Astrocyte (in vitro differentiated cells and primary cell): Measurements from ENCODE around the gene CWH43.
"Not testable (repeated sequence)": the region's sequence is repeated elsewhere in the genome, so short reads cannot be mapped to it uniquely, and the experiment has no call there.

Source experiments
- CTCF ChIP-seq: IDR thresholded peaks from 2 replicates; pipeline ENCODE4 v1.5.1; 2011; ENCODE audit warnings: low read depth, mild to moderate bottlenecking, inconsistent platforms, low read length, moderate library complexity; ENCODE audit not compliant: insufficient read depth
- EZH2 ChIP-seq: IDR thresholded peaks from 2 replicates; pipeline ENCODE4 v1.6.1; 2012; ENCODE audit warnings: mild to moderate bottlenecking, low read length, inconsistent platforms; ENCODE audit not compliant: insufficient read depth

DNA sequence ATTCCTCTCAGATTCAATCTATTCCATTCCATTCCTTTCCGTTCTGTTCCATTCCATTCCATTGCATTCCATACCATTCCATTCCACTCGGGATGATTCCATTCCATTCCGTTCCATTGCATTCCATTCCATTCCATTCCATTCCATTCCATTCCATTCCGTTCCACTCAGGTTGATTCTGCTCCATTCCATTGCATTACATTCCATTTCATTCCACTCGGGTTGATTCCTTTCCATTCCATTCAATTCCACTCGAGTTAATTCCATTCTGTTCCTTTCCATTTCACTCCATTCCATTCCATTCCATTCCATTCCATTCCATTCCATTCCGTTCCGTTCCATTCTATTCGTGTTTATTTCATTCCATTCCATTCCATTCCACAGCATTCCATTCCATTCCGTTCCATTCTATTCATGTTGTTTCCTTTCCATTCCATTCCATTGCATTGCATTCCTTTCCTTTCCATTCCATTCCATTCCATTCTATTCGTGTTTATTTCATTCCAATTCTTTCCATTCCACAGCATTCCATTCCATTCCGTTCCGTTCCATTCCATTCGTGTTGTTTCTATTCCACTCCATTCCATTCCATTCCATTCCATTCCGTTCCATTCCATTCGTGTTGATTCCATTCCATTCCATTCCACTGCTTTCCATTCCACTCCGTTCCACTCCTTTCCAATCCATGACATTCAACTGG, 118.3 kb downstream of the CWH43 start:
- not testable (repeated sequence) for TF ChIP-seq CTCF, EZH2
